ENCODE results near the gene COL8A1. TPM values are rescaled to one million over a fixed set of nuclear protein-coding genes. Genes with fewer than 3 reads are reported as not detected.

The COL8A1 gene
- total RNA-seq, 1 experiment from 2014 or later: 0.07 TPM

GRCh38 chr3:99681976-99682375 is 43.6 kb downstream of the COL8A1 start:
- intact Hi-C loops (cut with micrococcal nuclease): no loop called here
- H3K9me3 ChIP-seq (ENCODE audit: control insufficient read depth in 1 of 2, insufficient read depth in 1 of 2, low read depth in 1 of 2, low read length in 2 of 2): no peaks in the 10 kb centered on the region
- ChIA-PET RAD21 (ENCODE audit: low non-redundant PET in 1 of 2, low total read pairs in 2 of 2, uncharacterized antibody in 2 of 2, unreplicated experiment in 2 of 2) (no interaction called here), CTCF (no interaction called here), POLR2A (no interaction called here)
- no peak overlapping the region for H3K9ac ChIP-seq (ENCODE audit: low read length)
- no peaks in the 10 kb centered on the region for H3K9me2 ChIP-seq (ENCODE audit: insufficient read depth)
- no peak for TF ChIP-seq SRF (IDR thresholded peaks at IDR 0.05; ENCODE audit: low read depth)
- TF ChIP-seq CTCF (IDR thresholded peaks at IDR 0.05 in 2 of 3, conservative IDR thresholded peaks at IDR 0.05 in 1 of 3; ENCODE audit: borderline replicate concordance in 1 of 3, insufficient read depth in 1 of 3, low read depth in 2 of 3, low read length in 2 of 3): no peak
- no peak for TF ChIP-seq CBX3 (IDR thresholded peaks at IDR 0.05; ENCODE audit: low read depth)
- TF ChIP-seq SIN3A (IDR thresholded peaks at IDR 0.05; ENCODE audit: low read depth): no peak
- no peak for TF ChIP-seq FOSL1 (IDR thresholded peaks at IDR 0.05; ENCODE audit: low read depth)
- TF ChIP-seq POLR2AphosphoS5 (IDR thresholded peaks at IDR 0.05; ENCODE audit: low read depth, low read length): no peak
- TF ChIP-seq, protein P1, sequence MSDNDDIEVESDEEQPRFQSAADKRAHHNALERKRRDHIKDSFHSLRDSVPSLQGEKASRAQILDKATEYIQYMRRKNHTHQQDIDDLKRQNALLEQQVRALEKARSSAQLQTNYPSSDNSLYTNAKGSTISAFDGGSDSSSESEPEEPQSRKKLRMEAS (IDR thresholded peaks at IDR 0.05): no peak
- TF ChIP-seq CEBPB (IDR thresholded peaks at IDR 0.05; ENCODE audit: low read depth): no peak
- TF ChIP-seq YY1 (IDR thresholded peaks at IDR 0.05; ENCODE audit: extremely low read depth, insufficient replicate concordance, low read depth, low read length): no peak
- TF ChIP-seq JUND (IDR thresholded peaks at IDR 0.05): no peak
- TF ChIP-seq TCF7L2 (IDR thresholded peaks at IDR 0.05; ENCODE audit: borderline replicate concordance, extremely low read depth, insufficient read depth, insufficient read length): no peak
- TF ChIP-seq SP1 (IDR thresholded peaks at IDR 0.05; ENCODE audit: low read depth): no peak
- TF ChIP-seq, protein P2, sequence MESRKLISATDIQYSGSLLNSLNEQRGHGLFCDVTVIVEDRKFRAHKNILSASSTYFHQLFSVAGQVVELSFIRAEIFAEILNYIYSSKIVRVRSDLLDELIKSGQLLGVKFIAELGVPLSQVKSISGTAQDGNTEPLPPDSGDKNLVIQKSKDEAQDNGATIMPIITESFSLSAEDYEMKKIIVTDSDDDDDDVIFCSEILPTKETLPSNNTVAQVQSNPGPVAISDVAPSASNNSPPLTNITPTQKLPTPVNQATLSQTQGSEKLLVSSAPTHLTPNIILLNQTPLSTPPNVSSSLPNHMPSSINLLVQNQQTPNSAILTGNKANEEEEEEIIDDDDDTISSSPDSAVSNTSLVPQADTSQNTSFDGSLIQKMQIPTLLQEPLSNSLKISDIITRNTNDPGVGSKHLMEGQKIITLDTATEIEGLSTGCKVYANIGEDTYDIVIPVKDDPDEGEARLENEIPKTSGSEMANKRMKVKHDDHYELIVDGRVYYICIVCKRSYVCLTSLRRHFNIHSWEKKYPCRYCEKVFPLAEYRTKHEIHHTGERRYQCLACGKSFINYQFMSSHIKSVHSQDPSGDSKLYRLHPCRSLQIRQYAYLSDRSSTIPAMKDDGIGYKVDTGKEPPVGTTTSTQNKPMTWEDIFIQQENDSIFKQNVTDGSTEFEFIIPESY (IDR thresholded peaks at IDR 0.05; ENCODE audit: extremely low read depth, insufficient replicate concordance, low read length): no peak
- no peak for TF ChIP-seq ZNF274 (IDR thresholded peaks at IDR 0.05; ENCODE audit: low read depth, low read length)
- TF ChIP-seq, protein P3, sequence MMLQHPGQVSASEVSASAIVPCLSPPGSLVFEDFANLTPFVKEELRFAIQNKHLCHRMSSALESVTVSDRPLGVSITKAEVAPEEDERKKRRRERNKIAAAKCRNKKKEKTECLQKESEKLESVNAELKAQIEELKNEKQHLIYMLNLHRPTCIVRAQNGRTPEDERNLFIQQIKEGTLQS (IDR thresholded peaks at IDR 0.05): no peak
- TF ChIP-seq EZH2 (IDR thresholded peaks at IDR 0.05): no peak
- no peak for TF ChIP-seq ZFX (IDR thresholded peaks at IDR 0.05)
- TF ChIP-seq RAD21 (IDR thresholded peaks at IDR 0.05; ENCODE audit: low read depth): no peak
- no TSS peak for BruUV-seq (replicated peaks)
- no peak overlapping the region for H2AFZ ChIP-seq (ENCODE audit: low read depth, low read length, poor library complexity, severe bottlenecking)
- H3K4me3 ChIP-seq (replicated peaks in 1 of 2; ENCODE audit: low read depth in 1 of 2, low read length in 2 of 2): no peak overlapping the region
- ATAC-seq (no peak), DNase-seq (ENCODE audit: low read depth, low spot score) (no peak)
- H3K27me3 ChIP-seq (ENCODE audit: insufficient read depth, low read length): peaks cover 61% of the 10 kb centered on the region
- no peaks in the 10 kb centered on the region for H3K79me2 ChIP-seq (ENCODE audit: insufficient read depth, low read length)
- no peaks in the 10 kb centered on the region for H4K20me1 ChIP-seq (ENCODE audit: insufficient read depth)
- no peaks in the 10 kb centered on the region for H3K4me1 ChIP-seq (ENCODE audit: control insufficient read depth in 1 of 2, insufficient read depth in 2 of 2, low read length in 2 of 2)
- no peaks in the 10 kb centered on the region for H3K36me3 ChIP-seq (ENCODE audit: control insufficient read depth in 1 of 2, insufficient read depth in 2 of 2, low read length in 2 of 2)
- H3K4me2 ChIP-seq (ENCODE audit: low read length): no peak overlapping the region
- no peak overlapping the region for H3K27ac ChIP-seq (ENCODE audit: low read depth, low read length)

Data from HCT116 (cell line).